Mesendoderm (in vitro differentiated cells): Measurements from ENCODE around the gene SLC39A11.

Experiments used
- DNase-seq: peaks from one replicate; pipeline ENCODE4 v3.0.0; 2013
- H2AK5ac ChIP-seq: 2 replicates; pipeline ENCODE4 v1.6.1; 2013; ENCODE audit warnings: low read length, inconsistent platforms
- H2BK120ac ChIP-seq: 2 replicates; pipeline ENCODE4 v1.6.1; 2013; ENCODE audit warnings: low read depth, mild to moderate bottlenecking, low read length, moderate library complexity, mixed read lengths
- H2BK15ac ChIP-seq: replicated peaks from 2 replicates; pipeline ENCODE4 v1.6.1; 2013; ENCODE audit warnings: low read depth, mild to moderate bottlenecking, moderate library complexity
- H2BK5ac ChIP-seq: 2 replicates; pipeline ENCODE4 v1.6.1; 2013; ENCODE audit warnings: low read length, inconsistent platforms
- H3K18ac ChIP-seq: 2 replicates; pipeline ENCODE4 v1.6.1; 2013; ENCODE audit warnings: mild to moderate bottlenecking, low read length, mixed read lengths
- H3K23ac ChIP-seq: one replicate; pipeline ENCODE4 v1.6.1; 2013; ENCODE audit warnings: low read length
- H3K27ac ChIP-seq: 2 replicates; pipeline ENCODE4 v1.5.1; 2013; ENCODE audit warnings: low read depth, mild to moderate bottlenecking, inconsistent platforms, low read length, moderate library complexity
- H3K27me3 ChIP-seq: 2 replicates; pipeline ENCODE4 v1.6.1; 2013; ENCODE audit warnings: low read length, control low read depth, mild to moderate bottlenecking, inconsistent platforms; ENCODE audit not compliant: insufficient read depth, poor library complexity
- H3K36me3 ChIP-seq: 2 replicates; pipeline ENCODE4 v1.6.1; 2013; ENCODE audit warnings: low read length, inconsistent platforms; ENCODE audit not compliant: control insufficient read depth, insufficient read depth
- H3K4ac ChIP-seq: one replicate; pipeline ENCODE4 v1.6.1; 2013; ENCODE audit warnings: low read depth, mild to moderate bottlenecking, low read length, moderate library complexity
- H3K4me1 ChIP-seq: 2 replicates; pipeline ENCODE4 v1.6.1; 2013; ENCODE audit warnings: low read depth, low read length, inconsistent platforms; ENCODE audit not compliant: control insufficient read depth
- H3K4me2 ChIP-seq: 2 replicates; pipeline ENCODE4 v1.6.1; 2013; ENCODE audit warnings: low read length
- H3K4me3 ChIP-seq: 2 replicates; pipeline ENCODE4 v1.5.1; 2013; ENCODE audit warnings: mild to moderate bottlenecking, low read length
- H3K56ac ChIP-seq: one replicate; pipeline ENCODE4 v1.6.1; 2013; ENCODE audit warnings: low read length
- H3K79me1 ChIP-seq: 2 replicates; pipeline ENCODE4 v1.6.1; 2013; ENCODE audit warnings: low read length, inconsistent platforms
- H3K79me2 ChIP-seq: 2 replicates; pipeline ENCODE4 v1.6.1; 2013; ENCODE audit warnings: mild to moderate bottlenecking, low read length; ENCODE audit not compliant: control insufficient read depth, insufficient read depth
- H3K9ac ChIP-seq: 2 replicates; pipeline ENCODE4 v1.6.1; 2013; ENCODE audit warnings: low read length, inconsistent platforms
- H4K5ac ChIP-seq: one replicate; pipeline ENCODE4 v1.6.1; 2013; ENCODE audit warnings: low read length
- H4K8ac ChIP-seq: one replicate; pipeline ENCODE4 v1.6.1; 2013; ENCODE audit warnings: low read depth, mild to moderate bottlenecking, control low read depth, low read length, moderate library complexity
- WGBS: extraction: QIAGEN DNeasy Blood & Tissue Kit; methylation state at CpG from one replicate; pipeline ENCODE4 v1.1.7; 2013; ENCODE audit warnings: low lambda C conversion rate, missing lambda C conversion rate; ENCODE audit not compliant: insufficient coverage; ENCODE audit errors: extremely low coverage; 5-methylcytosine and 5-hydroxymethylcytosine counted together

SLC39A11 gene

GRCh38 chr17:72970246-72970645 is 122.2 kb downstream of the SLC39A11 start:
- no peak overlapping the region for H3K27ac ChIP-seq
- H3K36me3 ChIP-seq: no peaks in the 10 kb centered on the region
- WGBS: no CpG with 5 or more reads among the region's 5 CpGs
- H3K56ac ChIP-seq: peak overlapping the region; percentile 49
- no peak overlapping the region for H2BK120ac ChIP-seq
- no peak overlapping the region for H3K23ac ChIP-seq
- no peak for DNase-seq
- H2AK5ac ChIP-seq: no peak overlapping the region
- H3K4me3 ChIP-seq: no peak overlapping the region
- no peak overlapping the region for H3K18ac ChIP-seq
- H3K4me2 ChIP-seq: no peak overlapping the region
- no peak overlapping the region for H4K5ac ChIP-seq
- H2BK5ac ChIP-seq: no peak overlapping the region
- no peaks in the 10 kb centered on the region for H3K79me1 ChIP-seq
- H3K27me3 ChIP-seq: no peaks in the 10 kb centered on the region
- no peaks in the 10 kb centered on the region for H3K79me2 ChIP-seq
- H3K9ac ChIP-seq: no peak overlapping the region
- H4K8ac ChIP-seq: no peak overlapping the region
- no peaks in the 10 kb centered on the region for H3K4me1 ChIP-seq
- H3K4ac ChIP-seq: no peak overlapping the region
- no peak overlapping the region for H2BK15ac ChIP-seq

- Histone ChIP-seq H3K9ac (no peak overlapping the region), H3K36me3 (no peaks in the 10 kb centered on the region), H4K8ac (no peak overlapping the region), H2AK5ac (no peak overlapping the region), H2BK120ac (no peak overlapping the region), H3K27ac (no peak overlapping the region), H3K56ac (no peak overlapping the region), H3K23ac (no peak overlapping the region), H3K79me2 (no peaks in the 10 kb centered on the region), H3K4ac (no peak overlapping the region), H2BK5ac (no peak overlapping the region), H3K18ac (no peak overlapping the region), H3K4me2 (no peak overlapping the region), H4K5ac (no peak overlapping the region), H3K27me3 (no peaks in the 10 kb centered on the region), H3K79me1 (no peaks in the 10 kb centered on the region), H2BK15ac (no peak overlapping the region), H3K4me3 (no peak overlapping the region), H3K4me1 (no peaks in the 10 kb centered on the region)
- no peak for DNase-seq
- WGBS: no CpG with 5 or more reads among the region's 5 CpGs
Measured at GRCh38 chr17:72969293-72969906, 123.1 kb downstream of the SLC39A11 start.

GRCh38 chr17:72968798-72969197 is 123.7 kb downstream of the SLC39A11 start:
- no peak overlapping the region for H2BK120ac ChIP-seq
- no peaks in the 10 kb centered on the region for H3K27me3 ChIP-seq
- no peaks in the 10 kb centered on the region for H3K36me3 ChIP-seq
- H3K4me3 ChIP-seq: no peak overlapping the region
- H3K79me1 ChIP-seq: no peaks in the 10 kb centered on the region
- H3K23ac ChIP-seq: no peak overlapping the region
- H4K8ac ChIP-seq: no peak overlapping the region
- WGBS: no CpG with 5 or more reads among the region's 9 CpGs
- no peak overlapping the region for H3K4me2 ChIP-seq
- no peak overlapping the region for H3K27ac ChIP-seq
- H2BK15ac ChIP-seq: no peak overlapping the region
- no peak for DNase-seq
- H2AK5ac ChIP-seq: no peak overlapping the region
- no peak overlapping the region for H3K18ac ChIP-seq
- no peak overlapping the region for H3K9ac ChIP-seq
- H3K4ac ChIP-seq: no peak overlapping the region
- no peaks in the 10 kb centered on the region for H3K79me2 ChIP-seq
- H3K4me1 ChIP-seq: no peaks in the 10 kb centered on the region
- no peak overlapping the region for H3K56ac ChIP-seq
- no peak overlapping the region for H2BK5ac ChIP-seq
- no peak overlapping the region for H4K5ac ChIP-seq

- Histone ChIP-seq H2AK5ac (no peak overlapping the region), H3K79me2 (no peaks in the 10 kb centered on the region), H3K4me3 (no peak overlapping the region), H3K4ac (no peak overlapping the region), H3K27me3 (no peaks in the 10 kb centered on the region), H3K18ac (no peak overlapping the region), H3K79me1 (no peaks in the 10 kb centered on the region), H2BK5ac (no peak overlapping the region), H3K56ac (no peak overlapping the region), H4K5ac (no peak overlapping the region), H3K23ac (no peak overlapping the region), H2BK120ac (no peak overlapping the region), H3K4me1 (no peaks in the 10 kb centered on the region), H3K4me2 (no peak overlapping the region), H3K27ac (no peak overlapping the region), H4K8ac (no peak overlapping the region), H2BK15ac (no peak overlapping the region), H3K9ac (no peak overlapping the region), H3K36me3 (no peaks in the 10 kb centered on the region)
- DNase-seq: no peak
- whole genome bisulfite sequencing: no CpG with 5 or more reads among the region's 5 CpGs
Measured at GRCh38 chr17:72967977-72968585, 124.4 kb downstream of the SLC39A11 start.

GRCh38 chr17:72967277-72967970 is 125.1 kb downstream of the SLC39A11 start:
- DNase-seq: no peak
- Histone ChIP-seq H3K4me3 (no peak overlapping the region), H3K9ac (no peak overlapping the region), H3K79me2 (no peaks in the 10 kb centered on the region), H3K4me1 (no peaks in the 10 kb centered on the region), H4K8ac (no peak overlapping the region), H3K79me1 (no peaks in the 10 kb centered on the region), H4K5ac (no peak overlapping the region), H3K4me2 (no peak overlapping the region), H3K23ac (no peak overlapping the region), H2BK5ac (no peak overlapping the region), H3K27ac (no peak overlapping the region), H3K4ac (no peak overlapping the region), H3K18ac (no peak overlapping the region), H2AK5ac (no peak overlapping the region), H2BK15ac (no peak overlapping the region), H3K27me3 (no peaks in the 10 kb centered on the region), H3K36me3 (no peaks in the 10 kb centered on the region), H3K56ac (no peak overlapping the region), H2BK120ac (no peak overlapping the region)
- WGBS: no CpG with 5 or more reads among the region's 8 CpGs
